HG03558 (cell line): ENCODE measurements around the gene STXBP1.
A peak's percentile ranks its signal among the peaks of the same experiment; 100 is the strongest.

ENCODE experiments used
- ATAC-seq: cut with Tn5 transposase; IDR thresholded peaks from one replicate; pipeline ENCODE4 v1.9.1; 2021; ENCODE audit warnings: moderate number of reproducible peaks; ENCODE audit not compliant: unreplicated experiment; ENCODE audit errors: extremely low read depth

Gene STXBP1

GRCh38 chr9:127708952-127709587 lies 97.0 kb downstream of the STXBP1 start:
- no peak for ATAC-seq

- ATAC-seq, result no peak
Measured at GRCh38 chr9:127710204-127710783, 98.2 kb downstream of the STXBP1 start.

DNA sequence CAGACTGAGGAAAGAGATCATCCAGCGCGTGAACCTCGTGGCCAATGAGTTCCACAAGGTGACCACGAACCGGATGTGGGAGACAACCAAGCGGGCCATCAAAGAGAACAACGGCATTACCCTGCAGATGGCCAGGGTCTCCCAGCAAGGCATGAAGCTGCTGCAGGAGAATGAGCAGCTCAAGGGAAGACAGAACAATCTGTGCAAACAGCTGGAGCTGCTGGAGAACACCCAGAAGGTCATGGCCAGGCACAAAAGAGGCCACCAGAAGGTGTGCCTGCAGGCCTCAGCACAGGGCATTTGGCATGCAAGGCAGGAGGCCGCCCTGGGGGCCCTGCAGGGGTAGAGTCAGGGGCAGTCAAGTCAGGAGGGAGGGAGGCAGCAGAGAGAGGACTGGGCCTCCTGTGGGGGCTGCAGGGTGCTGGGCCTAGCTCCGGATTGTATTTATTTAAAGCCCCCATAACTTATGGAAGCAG lies 99.2 kb downstream of the STXBP1 start:
- no peak for ATAC-seq

DNA sequence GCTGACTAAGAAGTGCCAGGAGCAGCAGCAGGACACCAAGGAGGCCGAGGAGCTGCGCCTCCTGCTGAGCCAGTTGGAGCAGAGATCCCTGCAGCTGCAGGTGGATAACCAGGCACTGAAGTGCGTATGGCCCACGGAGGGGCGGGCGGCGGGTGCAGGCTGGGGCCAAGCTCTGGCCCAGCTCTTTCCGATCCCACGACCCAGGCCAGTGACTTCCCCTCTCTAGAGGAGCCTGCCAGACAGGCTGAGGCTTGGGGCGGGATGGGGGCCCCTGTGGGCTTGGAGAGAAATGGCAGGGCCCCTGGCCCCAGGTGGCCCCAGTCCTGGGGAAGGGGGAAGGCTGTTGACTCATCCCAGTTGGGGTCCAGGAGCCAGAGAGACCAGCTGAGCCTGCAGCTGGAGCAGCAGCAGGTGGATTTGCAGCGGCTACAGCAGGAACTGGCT lies 99.8 kb downstream of the STXBP1 start:
- no peak for ATAC-seq

DNA sequence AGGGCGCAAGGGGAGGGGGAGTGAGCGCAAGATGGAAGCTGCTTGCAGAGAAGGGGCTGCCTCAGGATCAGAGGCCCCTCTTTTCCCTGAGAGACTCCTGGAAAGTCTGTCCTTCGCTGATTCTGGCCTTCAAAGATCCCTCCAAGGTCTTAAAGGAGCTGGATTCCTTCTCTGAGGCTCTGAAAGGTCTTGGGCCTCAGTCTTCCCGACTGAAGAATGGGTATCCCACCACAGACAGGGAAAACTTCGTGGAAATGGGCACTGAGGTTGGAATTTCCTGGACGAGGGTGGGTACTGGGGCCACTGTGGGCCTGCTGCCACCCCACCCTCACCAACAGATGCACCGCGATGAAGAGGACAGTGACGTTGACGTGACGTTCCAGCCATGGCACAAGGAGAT lies 100.3 kb downstream of the STXBP1 start:
- no peak for ATAC-seq

- ATAC-seq, result no peak
Measured at GRCh38 chr9:127712867-127713266, 100.8 kb downstream of the STXBP1 start.

DNA sequence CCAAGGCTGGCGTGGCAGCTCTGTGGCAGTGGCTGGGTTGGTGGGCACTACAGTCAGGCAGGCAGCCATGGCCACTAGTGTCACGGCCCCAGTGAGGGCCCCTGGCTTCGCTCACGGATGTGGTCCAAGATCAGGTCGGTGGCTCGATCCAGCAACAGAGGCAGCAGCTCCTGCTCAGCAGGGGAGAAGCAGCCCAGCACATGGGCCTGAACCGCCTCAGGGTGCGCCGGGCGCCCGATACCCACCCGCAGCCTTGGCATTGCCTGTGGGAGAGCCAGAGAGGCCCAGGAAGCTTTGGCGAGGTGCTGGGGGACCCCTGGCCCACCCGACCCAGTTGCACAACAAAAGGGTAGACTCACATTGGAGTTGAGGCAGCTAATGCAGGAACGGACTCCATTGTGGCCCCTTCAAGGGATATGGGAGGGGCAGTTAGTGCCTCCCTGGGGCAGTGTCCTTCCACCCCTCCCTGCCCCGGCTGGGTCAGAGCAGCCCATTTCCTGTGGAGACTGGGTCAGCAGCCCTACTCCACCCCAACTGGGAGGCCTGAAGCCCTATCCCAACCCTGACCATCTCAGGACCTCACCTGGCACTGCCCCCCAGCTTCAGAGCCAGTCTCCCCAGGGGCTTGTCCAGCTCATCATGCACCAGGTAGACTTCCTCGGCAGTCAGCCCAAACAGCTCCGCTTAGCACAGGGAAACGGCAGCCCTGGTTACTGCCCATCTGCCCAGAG lies 102.1 kb downstream of the STXBP1 start:
- no peak for ATAC-seq

- ATAC-seq, result no peak
Measured at GRCh38 chr9:127714951-127715469, 102.9 kb downstream of the STXBP1 start.

GRCh38 chr9:127715470-127716337 lies 103.6 kb downstream of the STXBP1 start, which contains the start of the genes PTRH1 and TTC16:
PTRH1 (minus strand) TSS chr9:127715663; CDS start chr9:127715639, 24 bp downstream.
TTC16 (plus strand) TSS chr9:127716079; CDS start chr9:127716146, 67 bp downstream.
- ATAC-seq, result peak; percentile 71

DNA sequence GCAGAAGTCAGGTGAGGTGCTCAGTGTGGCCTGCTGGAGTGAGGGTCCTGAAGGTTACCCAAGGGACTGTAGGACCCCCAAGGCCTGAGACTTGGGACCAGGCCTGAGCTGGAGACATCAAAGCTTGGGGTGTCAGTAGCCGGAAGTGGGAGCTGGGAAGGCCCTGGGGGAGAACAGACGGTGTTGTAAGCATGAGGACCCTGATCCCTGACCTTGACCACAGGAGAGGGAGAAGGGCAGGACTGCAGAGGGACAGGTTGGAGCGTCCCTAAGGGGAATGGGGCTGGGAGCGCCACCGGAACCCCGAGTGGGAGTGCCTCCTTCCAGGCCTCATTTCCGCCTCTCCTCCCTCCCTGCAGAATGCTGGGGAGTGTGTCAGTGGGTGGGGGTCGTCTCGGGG lies 104.3 kb downstream of the STXBP1 start:
- ATAC-seq, result no peak

GRCh38 chr9:127717766-127718165 lies 105.7 kb downstream of the STXBP1 start:
- no peak for ATAC-seq

DNA sequence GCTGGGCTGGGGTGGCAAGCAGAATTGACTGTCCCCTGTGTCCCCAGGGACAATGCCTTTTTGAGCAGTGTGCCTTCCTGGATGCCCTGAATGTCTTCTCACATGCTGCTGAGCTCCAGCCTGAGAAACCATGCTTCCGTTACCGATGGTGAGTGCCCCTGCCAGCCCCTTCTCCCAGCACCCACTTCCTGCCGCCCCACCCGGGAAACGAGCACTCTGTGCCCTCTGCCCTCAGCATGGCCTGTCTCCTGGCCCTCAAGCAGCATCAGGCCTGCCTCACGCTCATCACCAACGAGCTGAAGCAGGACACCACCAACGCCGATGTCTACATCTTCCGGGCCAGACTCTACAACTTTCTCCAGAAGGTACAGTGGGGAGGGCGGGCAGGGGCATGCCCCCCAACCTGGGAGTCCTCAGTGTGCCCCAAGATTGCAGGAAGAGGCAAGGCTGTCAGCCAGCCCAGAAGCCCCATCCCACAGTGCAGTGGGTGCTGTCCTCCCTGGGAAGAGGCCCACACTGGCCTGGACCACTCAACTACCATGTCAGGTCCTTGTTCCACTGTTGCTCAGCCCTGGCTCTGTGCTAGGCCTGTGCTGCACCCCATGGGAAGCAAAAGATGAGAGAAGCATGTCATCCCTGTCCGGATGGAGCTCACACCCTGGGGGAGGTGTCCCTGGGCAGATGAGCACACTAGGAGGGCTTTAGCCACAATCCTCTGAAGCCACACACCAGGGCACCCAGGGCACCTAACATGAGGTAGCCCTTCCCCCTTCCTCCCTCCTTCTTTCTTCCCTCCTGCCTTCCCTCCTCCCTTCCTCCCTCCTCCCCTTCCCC lies 108.2 kb downstream of the STXBP1 start:
- no peak for ATAC-seq

DNA sequence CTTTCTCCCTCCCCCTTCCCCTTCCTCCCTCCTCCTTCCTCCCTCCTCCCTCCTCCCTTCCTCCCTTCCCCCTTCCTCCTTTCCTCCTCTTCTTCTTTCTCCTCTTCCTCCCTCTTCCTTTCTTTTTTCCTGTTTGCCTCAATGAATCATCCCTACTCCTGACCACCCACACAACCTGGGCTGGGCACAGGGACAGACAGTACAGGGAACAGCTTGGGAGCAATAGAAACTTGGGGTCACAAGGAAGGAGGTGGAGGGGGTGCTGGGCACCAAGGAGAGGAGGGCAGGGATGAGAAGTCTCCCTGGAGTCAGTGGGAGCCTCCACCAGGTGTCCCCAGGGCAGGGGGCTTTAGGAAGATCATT lies 108.8 kb downstream of the STXBP1 start:
- no peak for ATAC-seq

- ATAC-seq, result no peak
Measured at GRCh38 chr9:127721391-127721821, 109.3 kb downstream of the STXBP1 start.

- no peak for ATAC-seq
Measured at GRCh38 chr9:127722055-127722745, 110.1 kb downstream of the STXBP1 start.

DNA sequence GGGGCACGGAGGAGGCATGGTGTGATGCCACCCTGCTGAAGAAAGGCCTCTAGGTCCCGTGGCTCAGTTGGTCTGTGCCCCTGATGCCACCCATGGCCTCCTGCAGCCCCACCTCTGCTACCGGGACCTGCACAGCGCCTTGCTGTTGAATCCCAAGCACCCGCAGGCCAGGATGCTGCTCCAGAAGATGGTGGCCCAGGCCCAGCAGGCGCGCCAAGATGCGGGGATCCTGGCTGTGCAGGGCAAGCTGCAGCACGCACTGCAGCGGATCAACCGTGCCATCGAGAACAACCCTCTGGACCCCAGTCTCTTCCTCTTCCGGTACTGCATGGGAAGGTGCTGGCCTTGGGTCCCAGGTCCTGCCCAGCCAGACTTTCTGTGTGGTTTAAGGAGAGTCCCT lies 110.9 kb downstream of the STXBP1 start:
- no peak for ATAC-seq

- no peak for ATAC-seq
Measured at GRCh38 chr9:127723444-127723843, 111.4 kb downstream of the STXBP1 start.

GRCh38 chr9:127724012-127724411 lies 111.9 kb downstream of the STXBP1 start:
- no peak for ATAC-seq

DNA sequence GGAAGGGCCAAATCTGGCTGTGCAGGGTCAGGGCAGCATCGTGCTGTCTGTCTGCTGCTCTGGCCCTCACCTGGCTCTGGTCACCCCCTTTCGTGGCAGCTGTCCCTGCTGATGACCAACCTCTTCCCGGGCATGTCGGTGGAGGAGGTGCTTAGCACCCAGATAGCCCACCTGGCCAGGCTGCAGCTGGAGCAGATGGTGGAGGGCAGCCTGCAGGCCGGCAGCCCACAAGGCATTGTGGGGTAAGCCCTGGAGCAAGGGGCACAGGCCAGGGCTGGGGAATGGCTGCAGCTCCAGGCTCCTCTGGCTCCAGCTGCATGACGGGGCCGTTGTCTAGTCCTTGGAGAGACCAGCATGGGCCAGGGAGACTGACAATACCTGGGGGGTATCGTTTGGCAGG lies 114.8 kb downstream of the STXBP1 start:
- no peak for ATAC-seq
